HG03521 (cell line): Measurements from ENCODE around the gene DENND5A.
A peak's percentile ranks its signal among the peaks of the same experiment; 100 is the strongest.
"Not testable (repeated sequence)": the region's sequence is repeated elsewhere in the genome, so short reads cannot be mapped to it uniquely, and the experiment has no call there.

Source experiments
- ATAC-seq: cut with Tn5 transposase; IDR thresholded peaks from one replicate; pipeline ENCODE4 v1.9.1; 2021; ENCODE audit warnings: mild to moderate bottlenecking, moderate library complexity; ENCODE audit not compliant: unreplicated experiment

DENND5A gene

DNA sequence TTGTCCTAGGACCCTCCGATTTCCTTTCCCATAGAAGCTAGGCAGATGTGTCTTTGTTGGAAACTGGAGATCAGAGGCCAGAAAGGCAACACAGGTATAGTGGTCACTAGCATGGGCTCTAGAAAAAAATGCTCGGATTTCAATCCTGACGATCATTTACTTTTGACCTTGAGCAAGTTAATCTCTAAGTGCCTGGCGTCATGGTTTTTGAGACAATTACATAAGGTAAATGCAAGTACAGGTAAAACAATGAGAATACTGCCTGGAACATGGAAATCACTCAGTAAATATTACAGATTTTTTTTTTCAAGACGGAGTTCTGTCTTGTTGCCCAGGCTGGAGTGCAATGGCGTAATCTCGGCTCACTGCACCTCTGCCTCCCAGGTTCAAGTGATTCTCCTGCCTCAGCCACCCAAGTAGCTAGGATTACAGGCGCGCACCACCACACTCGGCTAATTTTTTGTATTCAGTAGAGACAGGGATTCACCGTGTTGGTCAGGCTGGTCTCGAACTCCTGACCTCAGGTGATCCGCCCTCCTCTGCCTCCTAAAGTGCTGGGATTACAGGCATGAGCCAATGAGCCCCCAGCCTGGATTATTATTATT, 1.1 kb upstream of the DENND5A start:
- no peak for ATAC-seq

DNA sequence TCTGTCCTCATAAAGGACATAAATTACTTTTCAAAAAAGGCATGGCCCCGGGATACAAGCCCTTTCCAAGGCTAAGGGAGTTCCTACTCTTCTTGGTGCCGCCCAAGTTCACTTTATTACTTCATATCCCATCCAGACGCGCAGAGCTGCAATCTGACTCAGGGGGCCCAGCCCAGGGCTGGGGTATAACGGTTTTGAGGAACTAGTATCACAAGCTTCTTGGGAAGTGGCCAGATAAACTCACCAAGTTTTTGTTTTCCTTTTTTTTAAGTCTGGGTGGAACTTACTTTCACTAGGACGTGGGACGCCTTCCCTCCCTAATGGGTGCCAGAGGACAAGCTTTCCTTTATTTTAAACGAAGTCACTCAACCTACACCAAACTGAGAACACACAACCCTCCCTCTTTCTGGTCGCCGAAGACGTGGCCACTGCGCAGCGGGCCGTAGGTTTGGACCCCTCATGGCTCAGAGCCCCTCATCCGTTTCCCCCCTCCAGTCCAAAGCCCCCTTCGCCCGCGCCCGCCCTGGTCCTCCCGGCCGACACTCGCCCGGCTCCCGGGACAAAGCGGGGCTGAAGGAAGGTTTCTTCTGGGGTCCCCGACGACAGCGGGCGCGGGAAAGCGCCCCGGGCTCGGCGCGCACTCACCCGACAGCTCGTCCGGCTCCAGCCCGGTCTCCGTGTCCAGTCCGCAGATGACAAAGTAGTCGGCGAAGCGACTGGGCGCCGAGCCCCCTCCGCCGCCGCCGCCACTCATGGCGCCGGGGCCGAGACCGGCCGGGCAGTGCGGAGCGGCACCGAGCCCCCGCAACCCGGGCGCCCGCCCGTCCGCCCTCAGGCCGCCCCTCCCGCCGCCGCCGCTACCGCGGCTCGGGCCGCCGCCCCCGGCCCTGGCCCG, 587 bp downstream of the DENND5A start:
- ATAC-seq = peak; percentile 21

DNA sequence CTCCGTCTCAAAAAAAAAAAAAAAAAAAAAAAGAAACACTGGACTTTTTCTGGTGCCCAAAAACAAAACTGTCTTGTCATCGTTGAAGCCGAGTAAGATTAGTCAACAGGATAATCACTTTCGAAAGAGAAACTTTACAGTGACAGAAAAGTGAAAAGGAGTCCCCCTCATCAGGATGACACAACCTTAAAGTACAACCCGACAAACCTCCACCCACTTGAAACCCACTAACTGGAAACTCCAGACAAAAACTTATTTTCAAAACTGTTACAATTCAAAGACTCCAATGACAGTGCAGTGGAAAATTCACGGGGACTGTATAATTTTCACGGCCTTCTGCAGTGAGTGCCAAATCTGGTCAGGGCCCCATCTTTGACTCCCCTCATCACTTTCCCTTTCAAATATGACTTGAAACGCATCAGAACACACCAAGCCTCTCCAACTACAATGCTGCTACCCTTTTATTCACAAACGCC, 1.3 kb downstream of the DENND5A start:
- ATAC-seq = peak; percentile 69

DNA sequence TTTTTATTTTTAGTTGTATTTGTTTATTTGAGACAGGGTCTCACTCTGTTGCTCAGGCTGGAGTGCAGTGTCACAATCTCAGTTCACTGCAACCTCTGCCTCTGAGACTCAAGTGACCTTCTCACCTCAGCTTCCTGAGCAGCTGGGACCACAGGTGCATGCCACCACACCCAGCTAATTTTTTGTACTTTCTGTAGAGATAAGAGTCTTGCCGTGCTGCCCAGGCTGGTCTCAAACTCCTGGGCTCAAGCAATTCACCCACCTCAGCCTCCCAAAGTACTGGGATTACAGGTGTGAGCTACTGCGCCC, 4.4 kb downstream of the DENND5A start:
- ATAC-seq = not testable (repeated sequence)

DNA sequence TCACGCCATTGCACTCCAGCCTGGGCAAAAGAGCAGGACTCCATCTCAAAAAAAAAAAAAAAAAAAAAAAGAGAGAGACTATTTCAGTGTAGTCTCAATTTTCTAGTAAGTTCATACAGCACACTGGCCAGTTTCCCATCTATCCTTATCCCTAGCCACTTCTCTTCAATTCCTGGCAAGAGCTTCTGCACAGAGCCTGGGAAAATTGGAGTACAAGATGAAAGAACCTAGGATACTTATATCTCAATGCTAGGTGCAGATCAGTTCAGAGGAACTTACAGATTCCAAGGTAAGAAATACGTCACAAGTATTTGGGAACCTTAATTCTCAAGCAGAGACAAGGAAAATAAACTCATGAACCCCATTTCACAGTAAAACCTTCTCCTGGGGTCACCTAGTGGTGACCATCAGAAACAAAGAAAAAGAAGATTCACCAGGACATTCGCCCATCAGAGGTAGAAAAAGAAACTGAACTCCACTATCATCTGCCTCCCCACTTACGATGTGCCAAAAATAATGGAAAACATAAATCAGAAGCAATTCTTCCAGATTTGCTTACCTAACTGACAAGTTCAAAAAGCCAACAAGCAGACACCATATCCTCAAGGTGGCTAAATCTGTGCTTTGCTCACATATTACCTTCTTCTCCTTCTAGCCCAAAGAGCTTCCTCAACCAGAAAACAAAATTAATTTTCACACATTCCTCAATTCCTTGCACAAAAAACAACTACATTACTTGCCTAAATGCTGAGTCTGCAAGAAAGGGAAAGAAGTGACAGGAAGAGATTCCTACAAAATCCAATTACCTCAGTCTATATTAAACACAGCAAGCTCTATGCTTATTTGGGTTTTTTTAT, 4.9 kb downstream of the DENND5A start:
- ATAC-seq = no peak

DNA sequence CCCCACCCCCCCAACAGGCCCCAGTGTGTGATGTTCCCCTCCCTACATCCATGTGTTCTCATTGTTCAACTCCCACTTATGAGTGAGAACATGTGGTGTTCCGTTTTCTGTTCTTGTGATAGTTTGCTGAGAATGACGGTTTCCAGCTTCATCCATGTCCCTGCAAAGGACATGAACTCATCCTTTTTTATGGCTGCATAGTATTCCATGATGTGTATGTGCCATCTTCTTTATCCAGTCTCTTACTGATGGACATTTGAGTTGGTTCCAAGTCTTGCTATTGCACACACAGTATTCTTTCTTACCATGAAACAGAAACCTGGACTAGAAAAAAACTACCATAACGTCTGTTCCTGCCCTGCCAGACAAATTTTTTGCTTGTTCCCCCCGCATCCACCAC, 6.9 kb downstream of the DENND5A start:
- not testable (repeated sequence) for ATAC-seq

DNA sequence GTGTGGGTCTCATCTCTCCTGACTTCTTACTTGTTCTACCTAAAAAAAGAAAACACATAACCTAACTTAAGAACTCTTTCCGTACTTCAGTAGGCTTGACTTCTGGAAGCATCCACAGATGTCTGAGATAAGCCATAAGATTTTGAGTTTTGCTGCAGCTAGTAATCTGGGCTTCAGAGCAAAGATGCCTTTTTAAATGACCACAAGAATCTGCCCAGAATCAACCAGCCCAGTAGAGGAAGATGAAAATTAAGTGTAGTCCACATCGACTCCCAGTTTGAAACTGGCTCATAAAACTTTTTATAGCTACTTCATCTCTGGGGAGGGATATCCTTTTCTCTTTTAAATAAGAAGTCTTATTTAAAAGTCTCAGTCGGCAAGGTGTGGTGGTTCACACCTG, 10.7 kb downstream of the DENND5A start:
- no peak for ATAC-seq

DNA sequence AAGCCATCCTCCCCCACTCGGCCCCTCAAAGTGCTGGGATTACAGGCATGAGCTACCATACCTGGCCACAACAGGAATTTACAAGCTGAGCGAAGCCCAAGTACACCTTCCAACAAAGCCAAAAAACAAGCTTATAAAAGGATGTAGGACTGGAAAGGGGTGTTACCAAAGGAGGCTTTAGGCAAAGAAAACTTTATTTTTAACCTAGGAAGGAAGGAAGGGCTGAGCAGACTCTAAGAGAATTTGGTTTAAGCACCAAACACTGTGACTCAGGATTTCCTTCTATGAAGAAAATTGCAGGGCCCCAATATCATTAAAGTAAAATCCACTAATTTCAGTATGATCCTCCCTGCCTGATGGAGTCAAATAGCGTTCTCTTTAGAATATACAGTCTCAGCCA, 12.1 kb downstream of the DENND5A start:
- no peak for ATAC-seq

DNA sequence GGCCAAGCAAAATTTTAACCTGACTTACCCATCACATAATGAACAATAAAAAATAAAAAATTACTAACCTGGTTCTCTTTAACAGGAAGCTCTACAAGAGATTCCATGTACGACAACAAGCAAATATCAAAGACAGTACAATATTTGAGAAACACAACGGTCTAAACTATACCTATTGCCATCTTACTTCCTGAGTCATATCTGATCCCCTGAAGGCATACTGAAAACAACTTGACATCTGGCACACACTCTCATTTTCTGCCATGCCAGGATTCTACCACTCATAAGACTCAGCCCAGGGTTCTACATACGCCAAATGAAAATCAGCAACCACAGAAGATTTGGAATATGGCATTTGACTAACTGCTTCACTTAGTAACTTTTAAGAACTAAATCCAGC, 13.8 kb downstream of the DENND5A start:
- no peak for ATAC-seq

DNA sequence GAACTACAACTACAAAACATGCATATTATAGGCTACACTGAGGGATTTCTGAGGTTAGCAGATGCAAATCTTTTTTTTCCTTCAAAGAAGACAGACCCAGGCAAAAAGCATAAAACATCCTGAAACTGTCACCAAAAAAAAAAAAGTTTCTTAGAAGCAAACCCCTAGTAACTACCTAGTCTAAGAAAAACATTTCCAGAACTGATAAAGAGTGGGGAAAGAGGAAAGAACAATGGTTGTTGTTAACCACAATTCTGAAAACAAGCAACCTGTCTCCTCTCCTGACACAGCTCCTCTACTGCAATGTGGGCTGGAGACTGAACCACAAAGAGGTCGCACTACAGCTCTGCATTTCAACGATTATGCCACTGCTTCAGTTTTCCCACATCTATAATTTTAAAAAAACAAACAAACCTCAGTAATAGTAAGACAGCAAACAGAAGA, 15.0 kb downstream of the DENND5A start:
- peak; percentile 71 for ATAC-seq

DNA sequence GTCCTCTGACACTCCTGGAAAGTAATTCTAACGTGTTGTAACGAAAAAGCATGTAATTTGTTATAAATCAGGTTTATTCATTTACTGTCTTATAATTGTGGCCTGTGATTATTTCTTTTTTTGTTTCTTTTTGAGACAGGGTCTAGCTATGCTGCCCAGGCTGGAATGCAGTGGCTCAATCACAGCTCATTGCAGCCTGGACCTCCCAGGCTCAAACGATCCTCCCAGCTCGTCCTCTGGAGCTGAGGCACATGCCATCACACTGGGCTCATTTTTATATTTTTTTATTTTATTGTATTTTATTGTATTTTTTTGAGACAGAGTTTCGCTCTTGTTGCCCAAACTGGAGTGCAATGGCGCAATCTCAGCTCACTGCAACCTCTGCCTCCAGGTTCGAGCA, 15.9 kb downstream of the DENND5A start:
- no peak for ATAC-seq

DNA sequence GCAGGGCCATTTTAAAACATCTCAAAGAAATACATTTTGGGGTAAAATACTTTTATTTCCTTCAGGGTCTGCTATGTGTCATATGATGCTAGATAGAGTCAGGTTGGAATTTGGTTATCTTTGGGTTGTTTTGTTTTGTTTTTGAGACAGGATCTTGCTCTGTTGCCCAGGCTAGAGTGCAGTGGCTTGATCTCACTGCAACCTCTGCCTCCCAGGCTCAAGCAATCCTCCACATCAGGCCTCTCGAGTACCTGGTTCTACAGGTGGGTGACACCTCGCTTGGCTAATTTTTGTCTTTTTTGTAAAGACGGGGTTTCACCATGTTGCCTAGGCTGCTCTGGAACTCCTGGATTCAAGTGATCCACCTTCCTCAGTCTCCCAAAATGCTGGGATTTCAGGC, 17.3 kb downstream of the DENND5A start:
- ATAC-seq = no peak

DNA sequence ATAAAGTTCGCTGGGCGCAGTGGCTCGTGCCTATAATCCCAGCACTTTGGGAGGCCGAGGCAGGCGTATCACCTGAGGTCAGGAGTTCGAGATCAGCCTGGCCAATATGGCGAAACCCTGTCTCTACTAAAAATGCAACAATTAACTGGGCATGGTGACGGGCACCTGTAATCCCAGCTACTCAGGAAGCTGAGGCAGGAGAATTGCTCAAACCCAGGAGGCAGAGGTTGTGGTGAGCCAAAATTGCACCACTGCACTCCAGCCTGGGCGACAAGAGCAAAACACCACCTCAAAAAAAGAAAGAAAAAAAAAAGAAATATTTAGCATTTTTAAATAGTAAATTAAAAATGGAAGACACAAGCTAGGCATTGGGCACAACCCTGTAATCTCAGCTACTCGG, 28.9 kb downstream of the DENND5A start:
- ATAC-seq = not testable (repeated sequence)

DNA sequence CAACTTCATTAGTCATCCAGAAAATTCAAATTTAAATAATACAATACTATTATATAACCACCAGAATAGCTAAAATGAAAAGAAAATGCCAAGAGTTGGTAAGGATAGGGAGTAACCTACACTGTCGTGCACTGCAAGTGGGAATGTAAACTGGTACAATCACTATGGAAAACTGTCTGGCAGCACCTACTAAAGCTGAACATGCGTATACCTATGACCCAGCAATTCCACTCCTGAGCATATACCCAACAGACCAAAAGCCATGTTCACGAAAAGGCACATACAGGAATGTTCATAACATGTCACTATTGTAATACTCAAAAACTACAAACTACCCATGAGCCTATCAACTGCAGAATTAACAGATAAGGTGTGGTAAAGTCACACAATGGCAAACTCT, 32.7 kb downstream of the DENND5A start:
- no peak for ATAC-seq

DNA sequence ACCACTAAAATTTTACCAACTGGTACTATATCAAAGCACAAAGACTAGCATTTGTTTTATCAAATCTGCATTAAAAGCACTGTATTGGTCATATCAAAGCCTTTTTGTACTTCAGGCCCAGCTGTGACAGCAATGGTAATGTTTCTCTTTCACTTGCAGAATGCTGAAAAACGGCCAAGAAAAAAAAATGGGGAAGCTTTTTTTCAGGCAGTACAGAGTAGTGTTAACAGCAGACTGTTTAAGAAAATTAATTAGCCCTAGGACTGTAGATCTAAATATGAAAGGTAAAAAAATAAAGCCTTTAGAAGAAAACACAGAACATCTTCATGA, 33.3 kb downstream of the DENND5A start:
- no peak for ATAC-seq

DNA sequence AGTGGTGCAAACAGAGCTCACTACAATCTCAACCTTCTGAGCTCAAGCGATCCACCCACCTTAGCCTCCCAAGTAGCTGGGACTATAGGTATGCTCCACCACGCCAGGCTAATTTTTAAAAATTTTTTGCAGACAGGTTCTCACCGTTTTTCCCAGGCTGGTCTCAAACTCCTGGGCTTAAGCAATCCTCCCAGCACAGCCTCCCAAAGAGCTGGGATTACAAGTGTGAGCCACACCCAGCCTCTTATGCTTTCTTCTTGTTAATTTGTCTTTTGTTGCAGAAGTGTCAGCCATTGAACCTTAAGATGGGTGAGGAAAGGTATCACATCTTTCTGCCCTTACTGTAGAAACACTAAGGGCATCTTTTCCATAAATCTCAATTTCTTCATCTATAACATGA, 34.9 kb downstream of the DENND5A start:
- no peak for ATAC-seq

DNA sequence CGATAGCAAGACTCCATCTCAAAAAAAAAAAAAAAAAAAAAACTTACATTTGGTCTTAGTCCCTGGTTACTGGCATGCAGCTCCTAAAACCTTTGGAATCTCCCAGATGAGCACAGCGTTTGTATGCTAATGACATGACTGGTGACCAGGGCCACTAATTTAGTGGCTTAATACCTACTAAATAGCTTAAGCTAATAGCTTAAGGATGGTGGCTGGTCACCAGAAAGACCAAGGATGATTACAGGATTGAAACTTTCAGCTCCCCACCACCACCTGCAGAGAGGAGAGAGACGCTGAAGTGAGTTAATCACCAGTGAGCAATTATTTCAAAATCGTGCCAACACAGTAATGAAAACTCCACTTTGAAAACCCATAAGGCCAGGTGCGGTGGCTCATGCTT, 37.1 kb downstream of the DENND5A start:
- ATAC-seq = no peak

DNA sequence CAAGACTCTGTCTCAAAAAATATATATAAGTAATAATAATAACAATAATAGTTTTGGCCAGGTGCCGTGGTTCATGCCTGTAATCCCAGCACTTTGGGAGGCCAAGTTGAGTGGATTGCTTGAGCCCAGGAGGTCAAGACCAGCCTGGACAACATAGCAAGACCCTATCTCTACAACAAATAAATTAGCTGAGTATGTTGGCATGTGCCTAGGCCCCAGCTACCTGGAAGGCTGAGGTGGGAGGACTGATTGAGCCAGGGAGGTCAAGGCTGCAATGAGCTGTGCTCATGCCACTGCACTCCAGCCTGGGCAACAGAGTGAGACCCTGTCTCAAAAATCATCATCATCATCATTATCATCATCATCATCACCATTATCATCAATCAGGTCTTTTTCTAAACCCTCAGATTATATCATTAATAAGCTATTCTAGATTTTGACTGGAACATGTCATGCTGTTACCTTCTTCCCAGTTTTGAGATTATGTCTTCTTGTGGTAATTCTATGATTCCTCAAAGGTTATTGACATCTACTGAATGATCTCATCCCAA, 39.3 kb downstream of the DENND5A start:
- ATAC-seq = no peak

DNA sequence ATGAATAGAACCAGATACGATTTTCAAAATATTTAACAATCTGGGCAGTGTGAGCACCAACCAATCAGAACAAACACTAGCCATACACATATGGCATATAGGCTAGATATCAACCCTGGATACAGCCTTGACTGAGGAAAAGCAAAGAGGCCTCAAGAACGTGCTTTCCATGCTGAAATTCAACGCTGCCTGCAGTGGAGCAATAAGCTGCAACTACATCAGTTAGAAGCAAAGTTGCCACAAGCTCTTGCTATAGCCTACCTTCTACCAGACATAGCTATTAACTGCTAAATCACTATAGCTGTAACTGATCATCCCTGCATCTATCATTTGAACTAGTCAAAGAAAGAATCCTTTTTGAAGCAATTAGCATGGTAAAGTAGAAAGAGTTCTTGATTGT, 42.5 kb downstream of the DENND5A start:
- no peak for ATAC-seq

DNA sequence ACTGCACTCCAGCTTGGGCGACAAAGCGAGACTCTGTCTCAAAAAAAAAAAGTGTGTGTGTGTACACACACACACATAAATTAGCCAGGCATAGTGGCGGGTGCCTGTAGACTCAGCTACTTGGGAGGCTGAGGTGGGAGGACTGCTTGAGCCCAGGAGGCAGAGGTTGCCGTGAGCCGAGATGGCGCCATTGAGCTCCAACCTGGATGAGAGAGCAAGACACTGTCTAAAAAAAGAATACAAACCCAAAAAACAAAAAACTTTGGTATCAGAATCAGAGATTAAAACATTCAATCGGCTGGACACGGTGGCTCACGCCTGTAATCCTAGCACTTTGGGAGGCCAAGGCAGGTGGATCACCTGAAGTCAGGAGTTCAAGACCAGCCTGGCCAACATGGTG, 44.3 kb downstream of the DENND5A start:
- ATAC-seq = not testable (repeated sequence)

DNA sequence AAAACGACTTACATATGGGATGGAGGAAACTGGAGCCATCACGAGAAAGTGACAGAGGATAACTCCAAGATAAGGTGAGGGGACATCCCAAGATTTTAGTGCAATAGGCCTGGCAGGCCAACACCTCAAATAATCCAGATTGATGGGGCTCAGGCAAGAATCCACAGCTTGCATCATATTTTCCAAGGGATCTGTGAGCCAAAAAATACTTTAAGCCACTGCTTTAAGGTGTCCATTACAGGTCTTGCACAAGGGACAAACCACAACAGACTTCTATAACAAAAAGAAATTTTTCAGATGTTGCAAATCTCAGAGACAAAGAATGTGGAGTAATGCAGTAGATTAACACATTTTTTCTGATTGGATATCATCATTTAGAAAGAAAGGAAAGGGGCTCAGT, 45.6 kb downstream of the DENND5A start:
- no peak for ATAC-seq
